SU-DHL-6 (cell line): ENCODE results near the gene WDR74.
"Not testable (repeated sequence)": the region's sequence is repeated elsewhere in the genome, so short reads cannot be mapped to it uniquely, and the experiment has no call there.

Experiments used
- H2AFZ ChIP-seq: fragments of 200-600 bp; sonication (generic); 2 replicates; pipeline ENCODE4 v1.6.1; 2014; ENCODE audit warnings: low read depth, mild to moderate bottlenecking, moderate library complexity, mixed read lengths, antibody characterized with exemption, low read length; ENCODE audit not compliant: severe bottlenecking
- H3F3A ChIP-seq: fragments of 200-600 bp; shearing (Covaris generic); 2 replicates; pipeline ENCODE4 v1.6.0; 2016; ENCODE audit warnings: antibody characterized with exemption, mild to moderate bottlenecking; ENCODE audit not compliant: insufficient read depth
- H3K27ac ChIP-seq: fragments of 200-600 bp; sonication (generic); 2 replicates; pipeline ENCODE4 v1.5.1; 2016; ENCODE audit warnings: low read depth, mild to moderate bottlenecking, low read length, moderate library complexity, mixed read lengths
- H3K27me3 ChIP-seq: fragments of 200-600 bp; sonication (generic), shearing (Covaris generic); 2 replicates; pipeline ENCODE4 v1.6.0; 2014; ENCODE audit warnings: mild to moderate bottlenecking, low read length
- H3K36me3 ChIP-seq: fragments of 200-600 bp; sonication (generic); 2 replicates; pipeline ENCODE4 v1.6.1; 2014; ENCODE audit warnings: mild to moderate bottlenecking, low read length, mixed read lengths
- H3K4me2 ChIP-seq: fragments of 300-600, 200-600 bp; shearing (Covaris generic), sonication (generic); 2 replicates; pipeline ENCODE4 v1.6.0; 2014; ENCODE audit warnings: low read length, low read depth, mild to moderate bottlenecking; ENCODE audit not compliant: poor library complexity, severe bottlenecking
- H3K4me3 ChIP-seq: fragments of 200-600 bp; sonication (generic); 2 replicates; pipeline ENCODE4 v1.5.1; 2014; ENCODE audit warnings: antibody characterized with exemption, low read length, mild to moderate bottlenecking, mixed read lengths; ENCODE audit not compliant: insufficient read depth, poor library complexity, severe bottlenecking
- H3K79me2 ChIP-seq: fragments of 200-600 bp; sonication (generic); 2 replicates; pipeline ENCODE4 v1.6.1; 2014; ENCODE audit warnings: mild to moderate bottlenecking, low read length, moderate library complexity; ENCODE audit not compliant: insufficient read depth
- H3K9ac ChIP-seq: fragments of 200-600 bp; sonication (generic); 2 replicates; pipeline ENCODE4 v1.7.0; 2014; ENCODE audit warnings: mild to moderate bottlenecking, low read length
- H3K9me2 ChIP-seq: fragments of 200-600 bp; sonication (generic); replicated peaks from 2 replicates; pipeline ENCODE4 v1.6.1; 2014; ENCODE audit warnings: low read length; ENCODE audit not compliant: insufficient read depth
- H3K9me3 ChIP-seq: fragments of 200-600 bp; sonication (generic); 2 replicates; pipeline ENCODE4 v1.6.1; 2014; ENCODE audit warnings: low read length, mixed read lengths; ENCODE audit not compliant: insufficient read depth
- H4K20me1 ChIP-seq: fragments of 200-600 bp; sonication (generic); 2 replicates; pipeline ENCODE4 v1.6.1; 2014; ENCODE audit warnings: low read depth, mild to moderate bottlenecking, antibody characterized with exemption, low read length, moderate library complexity, mixed read lengths
- EZH2phosphoT487 ChIP-seq: fragments of 200-600 bp; sonication (generic), shearing (Covaris generic); conservative IDR thresholded peaks from 2 replicates; pipeline ENCODE4 v1.6.1; 2018; ENCODE audit warnings: mild to moderate bottlenecking, antibody characterized with exemption, low read length, moderate library complexity, mixed read lengths
- TF ChIP-seq, protein P1 (sequence below): fragments of 200-600 bp; sonication (generic); IDR thresholded peaks from one replicate; pipeline ENCODE4 v1.5.1; 2017; ENCODE audit warnings: antibody characterized with exemption, mild to moderate bottlenecking, low read length, moderate library complexity; ENCODE audit not compliant: insufficient read depth, poor library complexity, severe bottlenecking

Gene WDR74

DNA sequence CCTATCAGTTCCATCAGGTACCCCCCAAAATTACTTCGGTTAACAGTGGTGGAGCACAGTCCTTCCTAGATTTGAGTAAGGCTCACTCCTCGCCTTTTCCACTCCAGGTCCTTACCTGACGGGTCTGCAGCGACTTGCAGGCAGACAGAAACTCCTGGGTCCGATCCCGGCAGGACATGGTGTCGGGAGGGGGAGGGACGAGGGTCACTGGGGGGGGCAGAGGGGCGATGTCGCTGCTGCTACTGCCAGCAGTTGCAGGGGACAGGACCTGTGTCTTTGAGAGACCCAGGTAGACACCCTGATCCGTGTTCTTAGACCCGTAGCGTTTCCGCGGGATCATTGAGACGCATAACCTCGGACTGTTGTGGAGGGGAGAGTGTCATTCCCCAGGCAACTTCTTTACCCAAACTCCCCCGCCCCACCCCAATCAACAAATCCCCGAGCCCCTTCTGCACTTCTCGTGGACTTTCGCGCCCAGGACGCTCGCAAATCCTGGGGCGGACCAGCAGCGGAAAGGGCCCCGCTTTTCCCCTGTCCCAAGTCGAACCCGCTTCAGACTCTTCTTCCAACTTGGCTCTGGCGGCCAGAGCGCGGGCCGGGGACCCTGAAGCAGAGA, 8.4 kb downstream of the WDR74 start:
- TF ChIP-seq EZH2phosphoT487, result no peak
- TF ChIP-seq, protein P1, sequence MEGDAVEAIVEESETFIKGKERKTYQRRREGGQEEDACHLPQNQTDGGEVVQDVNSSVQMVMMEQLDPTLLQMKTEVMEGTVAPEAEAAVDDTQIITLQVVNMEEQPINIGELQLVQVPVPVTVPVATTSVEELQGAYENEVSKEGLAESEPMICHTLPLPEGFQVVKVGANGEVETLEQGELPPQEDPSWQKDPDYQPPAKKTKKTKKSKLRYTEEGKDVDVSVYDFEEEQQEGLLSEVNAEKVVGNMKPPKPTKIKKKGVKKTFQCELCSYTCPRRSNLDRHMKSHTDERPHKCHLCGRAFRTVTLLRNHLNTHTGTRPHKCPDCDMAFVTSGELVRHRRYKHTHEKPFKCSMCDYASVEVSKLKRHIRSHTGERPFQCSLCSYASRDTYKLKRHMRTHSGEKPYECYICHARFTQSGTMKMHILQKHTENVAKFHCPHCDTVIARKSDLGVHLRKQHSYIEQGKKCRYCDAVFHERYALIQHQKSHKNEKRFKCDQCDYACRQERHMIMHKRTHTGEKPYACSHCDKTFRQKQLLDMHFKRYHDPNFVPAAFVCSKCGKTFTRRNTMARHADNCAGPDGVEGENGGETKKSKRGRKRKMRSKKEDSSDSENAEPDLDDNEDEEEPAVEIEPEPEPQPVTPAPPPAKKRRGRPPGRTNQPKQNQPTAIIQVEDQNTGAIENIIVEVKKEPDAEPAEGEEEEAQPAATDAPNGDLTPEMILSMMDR, result no peak
- Histone ChIP-seq H3K9me2 (no peaks in the 10 kb centered on the region), H3K9ac (peak overlapping the region; percentile 81), H3K4me3 (peak overlapping the region; percentile 87), H3K79me2 (peaks cover 28% of the 10 kb centered on the region), H2AFZ (no peak overlapping the region), H3F3A (peaks cover 7% of the 10 kb centered on the region; the same call in 1 of the 2 replicates), H3K36me3 (0 out of 2 replicates have a peak, but pooled peaks cover 3% of the 10 kb centered on the region), H3K9me3 (no peaks in the 10 kb centered on the region), H4K20me1 (no peaks in the 10 kb centered on the region), H3K4me2 (peak overlapping the region; percentile 87), H3K27ac (peak overlapping the region; percentile 51), H3K27me3 (no peaks in the 10 kb centered on the region)

DNA sequence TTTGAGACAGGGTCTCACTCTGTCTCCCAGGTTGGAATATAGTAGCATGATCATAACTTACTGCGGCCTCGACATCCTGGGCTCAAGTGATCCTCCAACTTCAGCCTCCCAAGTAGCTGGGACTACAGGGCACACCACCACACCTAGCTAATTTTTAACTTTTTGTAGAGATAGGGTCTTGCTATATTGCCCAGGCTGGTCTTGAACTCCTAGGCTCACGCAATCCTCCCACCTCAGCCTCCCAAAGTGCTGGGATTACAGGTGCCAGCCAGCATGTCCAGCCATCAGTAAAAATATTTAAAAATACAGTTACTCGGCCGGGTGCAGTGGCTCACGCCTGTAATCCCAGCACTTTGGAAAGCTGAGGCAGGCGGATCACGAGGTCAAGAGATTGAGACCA, 11.3 kb downstream of the WDR74 start:
- not testable (repeated sequence) for H2AFZ ChIP-seq, H4K20me1 ChIP-seq, H3K9me2 ChIP-seq, H3K4me3 ChIP-seq, H3K27ac ChIP-seq, H3K27me3 ChIP-seq, H3K9ac ChIP-seq, H3K4me2 ChIP-seq, H3K9me3 ChIP-seq, H3K36me3 ChIP-seq, H3F3A ChIP-seq
- H3K79me2 ChIP-seq, result peaks cover 28% of the 10 kb centered on the region

DNA sequence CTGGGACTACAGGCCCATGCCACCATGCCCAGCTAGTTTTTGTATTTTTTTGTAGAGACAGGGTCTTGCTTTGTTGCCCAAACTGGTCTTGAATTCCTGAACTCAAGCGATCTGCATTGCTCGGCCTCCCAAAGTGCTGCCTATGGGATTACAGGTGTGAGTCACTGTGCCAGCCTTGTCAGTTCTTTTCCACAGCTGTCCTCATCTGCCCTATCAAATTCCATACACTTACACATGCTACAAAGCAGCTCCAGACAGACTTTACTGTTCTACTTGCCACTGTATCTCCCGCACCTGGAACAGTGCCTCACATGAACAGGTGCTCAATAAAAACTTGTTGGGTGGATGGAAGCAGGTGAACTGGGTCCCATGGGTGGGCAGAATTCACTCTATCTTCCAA, 15.7 kb downstream of the WDR74 start:
- no peaks in the 10 kb centered on the region for H3K9me2 ChIP-seq
- H3K27ac ChIP-seq, result no peak overlapping the region
- H3K9ac ChIP-seq, result no peak overlapping the region
- peaks cover 5% of the 10 kb centered on the region; the same call in 1 of the 2 replicates for H3K79me2 ChIP-seq
- no peaks in the 10 kb centered on the region for H3F3A ChIP-seq
- no peak for TF ChIP-seq EZH2phosphoT487
- TF ChIP-seq, protein P1, result no peak
- no peaks in the 10 kb centered on the region for H4K20me1 ChIP-seq
- H3K9me3 ChIP-seq, result no peaks in the 10 kb centered on the region
- no peak overlapping the region for H3K4me2 ChIP-seq
- H3K36me3 ChIP-seq, result peaks cover 8% of the 10 kb centered on the region; the same call in 1 of the 2 replicates
- no peak overlapping the region for H3K4me3 ChIP-seq
- no peak overlapping the region for H2AFZ ChIP-seq
- no peaks in the 10 kb centered on the region for H3K27me3 ChIP-seq

DNA sequence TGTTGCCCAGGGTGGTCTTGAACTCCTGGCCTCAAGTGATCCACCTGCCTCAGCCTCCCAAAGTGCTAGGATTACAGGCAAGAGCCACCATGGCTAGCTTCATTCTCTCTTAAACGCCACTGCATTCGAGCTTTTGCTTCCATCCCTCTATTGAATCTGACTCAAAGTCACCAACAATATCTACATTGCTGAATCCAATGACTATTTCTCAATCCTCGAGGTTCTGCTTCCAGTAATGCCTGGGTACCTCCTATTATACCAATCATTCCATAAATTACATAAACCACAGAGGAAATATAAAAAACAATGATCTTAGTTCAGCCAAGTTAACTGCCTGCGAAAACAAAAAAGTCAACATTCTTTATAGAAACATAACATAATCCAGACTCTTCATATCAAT, 22.3 kb downstream of the WDR74 start:
- no peaks in the 10 kb centered on the region for H3F3A ChIP-seq
- H3K4me3 ChIP-seq, result no peak overlapping the region
- no peaks in the 10 kb centered on the region for H3K79me2 ChIP-seq
- H3K27me3 ChIP-seq, result no peaks in the 10 kb centered on the region
- H3K36me3 ChIP-seq, result 0 out of 2 replicates have a peak, but pooled peaks cover 5% of the 10 kb centered on the region
- H4K20me1 ChIP-seq, result no peaks in the 10 kb centered on the region
- no peak overlapping the region for H3K9ac ChIP-seq
- H3K27ac ChIP-seq, result no peak overlapping the region
- no peaks in the 10 kb centered on the region for H3K9me3 ChIP-seq
- no peak overlapping the region for H2AFZ ChIP-seq
- no peaks in the 10 kb centered on the region for H3K9me2 ChIP-seq
- TF ChIP-seq EZH2phosphoT487, result no peak
- TF ChIP-seq, protein P1, result no peak
- H3K4me2 ChIP-seq, result no peak overlapping the region
